PFSK-1 (cell line): ENCODE measurements around the gene SLC25A26.

ENCODE experiments used
- POLR2AphosphoS5 ChIP-seq: IDR thresholded peaks from 2 replicates; pipeline ENCODE4 v1.6.1; 2012; ENCODE audit warnings: low read depth, mild to moderate bottlenecking, control low read depth, low read length, moderate library complexity
- TAF1 ChIP-seq: IDR thresholded peaks from 2 replicates; pipeline ENCODE4 v1.6.1; 2012; ENCODE audit warnings: low read length, control low read depth, borderline replicate concordance; ENCODE audit not compliant: insufficient read depth
- TF ChIP-seq, protein P1 (sequence below), 2 experiments: IDR thresholded peaks; 2 replicates each; pipeline versions ENCODE4 v1.6.1 to v1.8.0; 2011 to 2012; ENCODE audit warnings: low read depth in 2 of 2, low read length in 2 of 2, control low read depth in 1 of 2, inconsistent platforms in 1 of 2, mild to moderate bottlenecking in 1 of 2, moderate library complexity in 1 of 2; ENCODE audit not compliant: insufficient read depth in 1 of 2

- TF ChIP-seq POLR2AphosphoS5 (no peak), TAF1 (no peak)
- TF ChIP-seq, protein P1, sequence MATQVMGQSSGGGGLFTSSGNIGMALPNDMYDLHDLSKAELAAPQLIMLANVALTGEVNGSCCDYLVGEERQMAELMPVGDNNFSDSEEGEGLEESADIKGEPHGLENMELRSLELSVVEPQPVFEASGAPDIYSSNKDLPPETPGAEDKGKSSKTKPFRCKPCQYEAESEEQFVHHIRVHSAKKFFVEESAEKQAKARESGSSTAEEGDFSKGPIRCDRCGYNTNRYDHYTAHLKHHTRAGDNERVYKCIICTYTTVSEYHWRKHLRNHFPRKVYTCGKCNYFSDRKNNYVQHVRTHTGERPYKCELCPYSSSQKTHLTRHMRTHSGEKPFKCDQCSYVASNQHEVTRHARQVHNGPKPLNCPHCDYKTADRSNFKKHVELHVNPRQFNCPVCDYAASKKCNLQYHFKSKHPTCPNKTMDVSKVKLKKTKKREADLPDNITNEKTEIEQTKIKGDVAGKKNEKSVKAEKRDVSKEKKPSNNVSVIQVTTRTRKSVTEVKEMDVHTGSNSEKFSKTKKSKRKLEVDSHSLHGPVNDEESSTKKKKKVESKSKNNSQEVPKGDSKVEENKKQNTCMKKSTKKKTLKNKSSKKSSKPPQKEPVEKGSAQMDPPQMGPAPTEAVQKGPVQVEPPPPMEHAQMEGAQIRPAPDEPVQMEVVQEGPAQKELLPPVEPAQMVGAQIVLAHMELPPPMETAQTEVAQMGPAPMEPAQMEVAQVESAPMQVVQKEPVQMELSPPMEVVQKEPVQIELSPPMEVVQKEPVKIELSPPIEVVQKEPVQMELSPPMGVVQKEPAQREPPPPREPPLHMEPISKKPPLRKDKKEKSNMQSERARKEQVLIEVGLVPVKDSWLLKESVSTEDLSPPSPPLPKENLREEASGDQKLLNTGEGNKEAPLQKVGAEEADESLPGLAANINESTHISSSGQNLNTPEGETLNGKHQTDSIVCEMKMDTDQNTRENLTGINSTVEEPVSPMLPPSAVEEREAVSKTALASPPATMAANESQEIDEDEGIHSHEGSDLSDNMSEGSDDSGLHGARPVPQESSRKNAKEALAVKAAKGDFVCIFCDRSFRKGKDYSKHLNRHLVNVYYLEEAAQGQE (IDR thresholded peaks at IDR 0.05; ENCODE audit: insufficient read depth in 1 of 2, low read depth in 2 of 2, low read length in 2 of 2) = no peak
These were observed 20.0 kb upstream of the SLC25A26 start for GRCh38 chr3:66200786-66201185.
